ENCODE measurements around the gene SGO2. TPM values are rescaled to one million over a fixed set of nuclear protein-coding genes. Genes with fewer than 3 reads are reported as not detected.
"Not testable (repeated sequence)": the region's sequence is repeated elsewhere in the genome, so short reads cannot be mapped to it uniquely, and the experiment has no call there.

SGO2 gene
- total RNA-seq, 1 donor from 2014 or later, result 6.6 TPM

GRCh38 chr2:200533754-200534153, 7.7 kb downstream of the SGO2 start:
- Mint-ChIP-seq H3K27ac (ENCODE audit: unreplicated experiment) (no peak overlapping the region), H3K4me1 (ENCODE audit: low read depth, unreplicated experiment) (no peaks in the 10 kb centered on the region), H3K36me3 (ENCODE audit: unreplicated experiment) (no peaks in the 10 kb centered on the region), H3K27me3 (ENCODE audit: unreplicated experiment) (no peaks in the 10 kb centered on the region), H3K9me3 (ENCODE audit: unreplicated experiment) (no peaks in the 10 kb centered on the region), H3K4me3 (ENCODE audit: unreplicated experiment) (no peak overlapping the region)
- DNase-seq, result no peak
- no peak for TF ChIP-seq CTCF (IDR thresholded peaks at IDR 0.05; ENCODE audit: partially characterized antibody, unreplicated experiment)

GRCh38 chr2:200534572-200534971, 8.6 kb downstream of the SGO2 start:
- H3K27me3 Mint-ChIP-seq (ENCODE audit: unreplicated experiment), result no peaks in the 10 kb centered on the region
- H3K27ac Mint-ChIP-seq (ENCODE audit: unreplicated experiment), result no peak overlapping the region

DNA sequence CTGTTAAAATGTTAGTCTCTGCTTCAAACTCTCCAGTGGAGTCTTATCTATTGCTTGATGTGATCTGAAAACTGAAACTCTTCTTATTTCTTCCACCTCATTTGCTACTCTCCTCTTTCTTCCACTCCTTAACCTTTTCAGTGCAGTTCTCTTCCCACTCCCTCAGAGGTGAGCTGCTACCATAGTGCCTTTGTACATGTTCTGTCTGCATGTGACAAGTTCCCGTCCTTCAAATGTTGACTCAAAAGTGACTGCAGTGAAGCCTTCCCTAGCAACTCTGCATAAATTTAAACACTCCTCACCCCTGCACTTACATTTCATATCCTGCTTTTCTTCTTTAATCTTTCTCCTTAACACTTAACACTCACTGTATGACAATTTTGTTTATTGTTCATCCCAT, 12.1 kb downstream of the SGO2 start:
- DNase-seq, result no peak
- no peaks in the 10 kb centered on the region for H3K36me3 Mint-ChIP-seq (ENCODE audit: unreplicated experiment)
- H3K27ac Mint-ChIP-seq (ENCODE audit: unreplicated experiment), result no peak overlapping the region
- no peaks in the 10 kb centered on the region for H3K4me1 Mint-ChIP-seq (ENCODE audit: low read depth, unreplicated experiment)
- TF ChIP-seq CTCF (IDR thresholded peaks at IDR 0.05; ENCODE audit: partially characterized antibody, unreplicated experiment), result no peak
- no peaks in the 10 kb centered on the region for H3K27me3 Mint-ChIP-seq (ENCODE audit: unreplicated experiment)
- H3K4me3 Mint-ChIP-seq (ENCODE audit: unreplicated experiment), result no peak overlapping the region
- no peaks in the 10 kb centered on the region for H3K9me3 Mint-ChIP-seq (ENCODE audit: unreplicated experiment)

More at GRCh38 chr2:200534572-200534971, 8.6 kb downstream of the SGO2 start:
- Mint-ChIP-seq H3K4me3 (ENCODE audit: unreplicated experiment) (no peak overlapping the region), H3K4me1 (ENCODE audit: low read depth, unreplicated experiment) (no peaks in the 10 kb centered on the region), H3K9me3 (ENCODE audit: unreplicated experiment) (no peaks in the 10 kb centered on the region), H3K36me3 (ENCODE audit: unreplicated experiment) (no peaks in the 10 kb centered on the region)
- TF ChIP-seq CTCF (IDR thresholded peaks at IDR 0.05; ENCODE audit: partially characterized antibody, unreplicated experiment), result no peak
- DNase-seq, result no peak

GRCh38 chr2:200540793-200541192, 14.8 kb downstream of the SGO2 start:
- H3K36me3 Mint-ChIP-seq (ENCODE audit: unreplicated experiment), result no peaks in the 10 kb centered on the region
- H3K4me1 Mint-ChIP-seq (ENCODE audit: low read depth, unreplicated experiment), result no peaks in the 10 kb centered on the region
- no peak for DNase-seq
- no peaks in the 10 kb centered on the region for H3K27me3 Mint-ChIP-seq (ENCODE audit: unreplicated experiment)
- no peak overlapping the region for H3K4me3 Mint-ChIP-seq (ENCODE audit: unreplicated experiment)
- H3K27ac Mint-ChIP-seq (ENCODE audit: unreplicated experiment), result no peak overlapping the region
- no peaks in the 10 kb centered on the region for H3K9me3 Mint-ChIP-seq (ENCODE audit: unreplicated experiment)
- no peak for TF ChIP-seq CTCF (IDR thresholded peaks at IDR 0.05; ENCODE audit: partially characterized antibody, unreplicated experiment)

- not testable (repeated sequence) for H3K27ac Mint-ChIP-seq (ENCODE audit: unreplicated experiment); H3K36me3 Mint-ChIP-seq (ENCODE audit: unreplicated experiment); H3K4me3 Mint-ChIP-seq (ENCODE audit: unreplicated experiment); H3K9me3 Mint-ChIP-seq (ENCODE audit: unreplicated experiment); DNase-seq; H3K4me1 Mint-ChIP-seq (ENCODE audit: low read depth, unreplicated experiment); H3K27me3 Mint-ChIP-seq (ENCODE audit: unreplicated experiment)
Measured at GRCh38 chr2:200566596-200566995, 40.6 kb downstream of the SGO2 start.

DNA sequence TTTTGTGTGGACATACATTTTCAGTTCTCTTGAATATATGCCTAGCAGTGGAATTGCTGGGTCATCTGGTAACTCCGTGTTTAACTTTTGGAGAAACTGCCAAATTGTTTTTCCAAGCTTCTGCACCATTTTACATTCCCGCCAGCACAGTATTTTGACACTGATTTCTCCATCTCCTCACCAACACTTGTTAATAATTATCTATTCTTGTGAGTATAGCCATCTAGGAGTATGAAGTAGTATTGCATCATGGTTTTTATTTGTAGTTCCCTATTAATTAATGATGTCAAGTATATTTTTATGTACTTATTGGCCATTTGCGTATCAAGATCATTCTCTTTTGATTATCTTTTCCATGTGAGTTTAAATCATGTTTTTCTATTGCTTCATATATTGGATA, 41.9 kb downstream of the SGO2 start:
- Mint-ChIP-seq H3K36me3 (ENCODE audit: unreplicated experiment) (peaks cover 4% of the 10 kb centered on the region), H3K27me3 (ENCODE audit: unreplicated experiment) (peaks cover 5% of the 10 kb centered on the region), H3K27ac (ENCODE audit: unreplicated experiment) (no peak overlapping the region), H3K4me1 (ENCODE audit: low read depth, unreplicated experiment) (no peaks in the 10 kb centered on the region), H3K9me3 (ENCODE audit: unreplicated experiment) (peaks cover 2% of the 10 kb centered on the region), H3K4me3 (ENCODE audit: unreplicated experiment) (no peak overlapping the region)
- TF ChIP-seq CTCF (IDR thresholded peaks at IDR 0.05; ENCODE audit: partially characterized antibody, unreplicated experiment), result no peak
- no peak for DNase-seq
